Ovary (tissue), 9 donors: ENCODE data around the gene MC1R. TPM values are rescaled to one million over a fixed set of nuclear protein-coding genes. Genes with fewer than 3 reads are reported as not detected.

Experiments
- DNase-seq, 5 donors: peaks; one replicate each; pipeline ENCODE4 v3.0.0-alpha.2; 2019 to 2020
- H3K27ac ChIP-seq, 2 donors: fragments of 200-600 bp; one replicate each; pipeline versions ENCODE4 v1.5.1 to v1.8.0; 2019 to 2022
- H3K27me3 ChIP-seq: fragments of 200-600 bp; one replicate; pipeline ENCODE4 v1.8.0; 2022
- H3K36me3 ChIP-seq: fragments of 200-600 bp; sonication (generic); one replicate; pipeline ENCODE4 v1.5.1; 2019
- H3K4me1 ChIP-seq: one replicate; pipeline ENCODE4 v1.8.1; 2013; ENCODE audit warnings: mild to moderate bottlenecking, moderate library complexity; ENCODE audit not compliant: insufficient read depth
- H3K4me3 ChIP-seq: fragments of 200-600 bp; sonication (generic); one replicate; pipeline ENCODE4 v1.5.1; 2017
- H3K9me3 ChIP-seq, 2 donors: fragments of 200-600 bp in 1 of 2; sonication (generic) in 1 of 2; one replicate each; pipeline versions ENCODE4 v1.5.1 to v1.8.1; 2013 to 2019; ENCODE audit warnings: mild to moderate bottlenecking in 1 of 2, moderate library complexity in 1 of 2
- EP300 ChIP-seq: sonication (generic); formaldehyde crosslinking; IDR thresholded peaks from one replicate; pipeline ENCODE4 v1.6.1; 2017; ENCODE audit warnings: antibody characterized with exemption
- POLR2A ChIP-seq: fragments of 450-650 bp; IDR thresholded peaks from one replicate; pipeline ENCODE4 v1.6.1; 2017; ENCODE audit warnings: antibody characterized with exemption, mild to moderate bottlenecking, moderate library complexity
- WGBS, 3 donors: extraction: QIAGEN DNeasy Blood & Tissue Kit in 1 of 3; methylation state at CpG; one replicate each; pipeline versions ENCODE4 v1.1.5 to v1.1.7; 2013 to 2017; 5-methylcytosine and 5-hydroxymethylcytosine counted together
- intact Hi-C, 4 donors: fragments of 100-400 bp; cut with DNase I; formaldehyde crosslinking; loops; one replicate each; pipeline versions ENCODE4 v1.11.0 to v1.15.1; 2022 to 2023
- polyA plus RNA-seq, 2 donors: library from polyadenylated mRNA; stranded (reverse); fragments of 200-250 nt in 1 of 2; fragments of 350-450 nt in 1 of 2; fragmentation: Illumina TruSeq in 1 of 2; extraction: RNeasy Lipid Tissue Mini Kit (QIAGEN cat#74804) in 1 of 2; gene quantifications; one replicate each; pipeline ENCODE4 v1.2.3, GENCODE V29; 2013 to 2014
- total RNA-seq, 7 donors: library from RNA; depleted of rRNA in 2 of 7; stranded (reverse); fragments of >200 nt in 2 of 7; fragmentation: NEBNext Ultra II Directional in 3 of 7; extraction: Animal tissue kit (Norgen Biotek cat#: 25700) in 3 of 7; gene quantifications; one replicate each; pipeline versions ENCODE4 v1.1.0 to v1.2.4, GENCODE V29; 2016 to 2023
- TF ChIP-seq, protein P1 (sequence below), 3 donors: fragments of 450-650 bp in 2 of 3; fragments of 200-600 bp in 1 of 3; IDR thresholded peaks; one replicate each; pipeline versions ENCODE4 v1.5.1 to v1.8.0; 2016 to 2022; ENCODE audit warnings: antibody characterized with exemption in 3 of 3, mild to moderate bottlenecking in 1 of 3
- donor health status: DM: no; HTN: no; CAD: no; lungs with moderate emphysema.
- donor health status: DM: no; HTN: no; CAD: no.
- donor health status: Bipolar disorder and iron deficiency.
- donor health status: DM: yes; HTN: yes; CAD: no.
- donor health status: DM: no; HTN: no; CAD: no.
- donor health status: DM: yes; HTN: yes; CAD: no.

The MC1R gene
- total and polyA plus RNA-seq, 9 donors = 0.42 to 8.5 (median 4.6) TPM

DNA sequence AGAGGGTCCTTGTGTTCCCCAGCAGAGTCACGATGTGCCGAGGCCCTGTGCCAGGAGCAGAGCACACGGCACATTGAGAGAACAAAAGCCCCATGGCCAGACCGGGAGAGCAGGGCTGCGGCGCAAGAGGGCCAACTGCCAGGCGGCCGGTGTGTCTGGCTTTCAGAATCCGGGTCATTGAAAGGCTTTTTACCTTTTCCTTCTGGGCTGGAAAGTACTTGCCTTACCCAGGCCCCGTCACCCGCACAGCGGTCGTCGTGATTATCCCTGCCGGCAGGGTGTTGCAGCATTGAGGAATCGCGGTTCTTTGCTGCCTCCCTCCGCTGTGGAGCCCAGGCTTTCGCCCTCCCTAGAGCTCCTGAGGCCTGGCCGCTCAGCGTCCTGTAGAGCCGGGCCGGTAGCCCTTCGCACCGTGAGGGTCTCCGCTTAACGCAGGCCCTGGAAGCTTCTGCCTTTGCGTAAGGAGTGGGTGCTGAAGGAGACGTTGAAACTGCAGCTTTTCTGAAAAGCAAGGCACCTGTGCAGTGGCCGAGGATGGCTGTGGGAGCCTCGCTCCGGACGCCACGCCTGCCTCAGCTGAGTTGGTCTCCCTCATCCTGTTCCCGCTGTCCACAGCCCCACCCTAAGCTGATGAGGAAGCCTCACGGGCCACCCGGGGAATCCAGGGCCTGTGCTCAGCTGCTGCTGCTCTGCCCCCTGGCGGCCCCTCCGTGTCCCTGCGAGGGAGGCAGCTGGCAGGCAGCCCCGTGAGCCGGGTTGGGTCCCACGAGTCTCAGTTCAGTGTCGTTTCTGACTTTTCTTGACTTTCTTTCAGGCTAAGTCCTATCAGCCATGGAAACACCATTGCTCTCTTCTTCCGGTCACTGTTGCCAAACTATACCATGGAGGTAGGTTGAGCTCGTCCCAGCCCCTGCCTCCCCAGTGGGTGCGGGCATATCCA lies 8.6 kb upstream of the MC1R start:
- intact Hi-C loops = no loop called here
- peak; percentile 71 to 85 (median 72) for DNase-seq
- H3K27ac ChIP-seq = peak overlapping the region in 1 of 2 donors; percentile 17
- WGBS, 3 donors = 58 to 65% (median 60%) methylated on average over 47 of the region's 47 CpGs
- H3K4me1 ChIP-seq = no peaks in the 10 kb centered on the region
- H3K4me3 ChIP-seq = no peak overlapping the region
- H3K9me3 ChIP-seq = no peaks in the 10 kb centered on the region
- no peaks in the 10 kb centered on the region for H3K36me3 ChIP-seq
- H3K27me3 ChIP-seq = no peaks in the 10 kb centered on the region
- TF ChIP-seq, protein P1, sequence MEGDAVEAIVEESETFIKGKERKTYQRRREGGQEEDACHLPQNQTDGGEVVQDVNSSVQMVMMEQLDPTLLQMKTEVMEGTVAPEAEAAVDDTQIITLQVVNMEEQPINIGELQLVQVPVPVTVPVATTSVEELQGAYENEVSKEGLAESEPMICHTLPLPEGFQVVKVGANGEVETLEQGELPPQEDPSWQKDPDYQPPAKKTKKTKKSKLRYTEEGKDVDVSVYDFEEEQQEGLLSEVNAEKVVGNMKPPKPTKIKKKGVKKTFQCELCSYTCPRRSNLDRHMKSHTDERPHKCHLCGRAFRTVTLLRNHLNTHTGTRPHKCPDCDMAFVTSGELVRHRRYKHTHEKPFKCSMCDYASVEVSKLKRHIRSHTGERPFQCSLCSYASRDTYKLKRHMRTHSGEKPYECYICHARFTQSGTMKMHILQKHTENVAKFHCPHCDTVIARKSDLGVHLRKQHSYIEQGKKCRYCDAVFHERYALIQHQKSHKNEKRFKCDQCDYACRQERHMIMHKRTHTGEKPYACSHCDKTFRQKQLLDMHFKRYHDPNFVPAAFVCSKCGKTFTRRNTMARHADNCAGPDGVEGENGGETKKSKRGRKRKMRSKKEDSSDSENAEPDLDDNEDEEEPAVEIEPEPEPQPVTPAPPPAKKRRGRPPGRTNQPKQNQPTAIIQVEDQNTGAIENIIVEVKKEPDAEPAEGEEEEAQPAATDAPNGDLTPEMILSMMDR (IDR thresholded peaks at IDR 0.05) = peak; percentile 62 to 74 (median 64)
- TF ChIP-seq POLR2A = no peak

GRCh38 chr16:89910717-89911354 lies 7.8 kb upstream of the MC1R start:
- no peaks in the 10 kb centered on the region for H3K27me3 ChIP-seq
- TF ChIP-seq EP300 = no peak
- TF ChIP-seq, protein P1 (IDR thresholded peaks at IDR 0.05) = no peak
- no peak for TF ChIP-seq POLR2A
- H3K36me3 ChIP-seq = no peaks in the 10 kb centered on the region
- intact Hi-C loops = no loop called here
- 87 to 93% (median 92%) methylated on average over 25 to 27 of the region's 27 CpGs for WGBS, 3 donors
- no peak for DNase-seq
- no peak overlapping the region for H3K4me3 ChIP-seq
- H3K27ac ChIP-seq = peak overlapping the region in 1 of 2 donors; percentile 17
- no peaks in the 10 kb centered on the region for H3K4me1 ChIP-seq
- no peaks in the 10 kb centered on the region for H3K9me3 ChIP-seq

DNA sequence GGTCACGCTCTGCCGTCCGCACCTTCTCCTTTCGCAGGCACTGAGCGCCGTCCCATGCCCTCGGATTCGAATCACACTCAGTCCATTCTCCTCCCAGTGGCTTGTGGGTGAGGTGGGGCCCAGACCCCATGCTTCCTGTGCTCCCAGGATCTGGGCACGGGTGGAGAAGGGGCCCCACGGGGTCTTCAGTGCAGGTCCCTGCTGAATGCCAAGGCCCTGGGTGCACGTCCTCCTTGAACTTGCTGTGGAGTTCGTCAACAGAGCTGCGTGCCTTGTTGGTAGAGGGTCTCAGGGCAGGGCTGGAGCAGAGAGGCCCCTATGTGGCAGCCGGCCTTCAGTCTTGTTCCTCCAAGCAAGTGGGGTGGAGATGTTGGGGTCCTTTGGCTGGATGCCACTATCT lies 7.3 kb upstream of the MC1R start:
- intact Hi-C loops = no loop called here
- Histone ChIP-seq H3K36me3 (no peaks in the 10 kb centered on the region), H3K9me3 (no peaks in the 10 kb centered on the region), H3K27ac (no peak overlapping the region), H3K4me3 (no peak overlapping the region), H3K27me3 (no peaks in the 10 kb centered on the region), H3K4me1 (no peaks in the 10 kb centered on the region)
- DNase-seq = no peak
- TF ChIP-seq EP300 = no peak
- TF ChIP-seq, protein P1 (IDR thresholded peaks at IDR 0.05) = no peak
- no peak for TF ChIP-seq POLR2A
- WGBS, 3 donors = 86 to 90% (median 90%) methylated on average over 14 of the region's 14 CpGs

DNA sequence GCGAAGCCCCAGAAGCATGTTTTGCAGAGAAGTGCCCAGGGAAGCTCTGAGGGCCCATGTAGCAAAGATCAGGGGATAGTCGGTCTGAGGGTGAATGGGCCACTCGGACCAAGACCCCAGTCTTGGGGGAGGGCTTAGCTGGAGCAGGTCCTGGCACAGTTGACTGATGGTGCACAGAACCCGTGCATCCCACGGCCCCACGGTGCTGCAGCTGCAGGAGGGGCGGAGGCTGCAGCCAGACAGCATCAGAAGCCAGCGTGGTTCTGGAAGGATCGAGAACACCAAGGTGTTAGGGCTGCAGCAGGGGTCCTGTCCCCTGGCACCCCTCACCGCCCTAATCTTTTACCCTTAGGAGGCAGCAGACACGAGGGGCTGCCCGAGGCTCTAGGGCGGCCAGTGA lies 6.5 kb upstream of the MC1R start:
- intact Hi-C loops = no loop called here
- 69 to 74% (median 71%) methylated on average over 13 of the region's 13 CpGs for WGBS, 3 donors
- Histone ChIP-seq H3K27ac (no peak overlapping the region), H3K4me1 (no peaks in the 10 kb centered on the region), H3K4me3 (no peak overlapping the region), H3K36me3 (no peaks in the 10 kb centered on the region), H3K27me3 (no peaks in the 10 kb centered on the region), H3K9me3 (no peaks in the 10 kb centered on the region)
- DNase-seq = no peak
- TF ChIP-seq, protein P1 (IDR thresholded peaks at IDR 0.05) = no peak
- TF ChIP-seq EP300 (no peak), POLR2A (no peak)
